ENCODE measurements around the gene SLC5A9.
"Not testable (repeated sequence)": the region's sequence is repeated elsewhere in the genome, so short reads cannot be mapped to it uniquely, and the experiment has no call there.

Gene SLC5A9
- 0 to 2.9 (median 0) reads per million in 17 experiments for total RNA-seq

DNA sequence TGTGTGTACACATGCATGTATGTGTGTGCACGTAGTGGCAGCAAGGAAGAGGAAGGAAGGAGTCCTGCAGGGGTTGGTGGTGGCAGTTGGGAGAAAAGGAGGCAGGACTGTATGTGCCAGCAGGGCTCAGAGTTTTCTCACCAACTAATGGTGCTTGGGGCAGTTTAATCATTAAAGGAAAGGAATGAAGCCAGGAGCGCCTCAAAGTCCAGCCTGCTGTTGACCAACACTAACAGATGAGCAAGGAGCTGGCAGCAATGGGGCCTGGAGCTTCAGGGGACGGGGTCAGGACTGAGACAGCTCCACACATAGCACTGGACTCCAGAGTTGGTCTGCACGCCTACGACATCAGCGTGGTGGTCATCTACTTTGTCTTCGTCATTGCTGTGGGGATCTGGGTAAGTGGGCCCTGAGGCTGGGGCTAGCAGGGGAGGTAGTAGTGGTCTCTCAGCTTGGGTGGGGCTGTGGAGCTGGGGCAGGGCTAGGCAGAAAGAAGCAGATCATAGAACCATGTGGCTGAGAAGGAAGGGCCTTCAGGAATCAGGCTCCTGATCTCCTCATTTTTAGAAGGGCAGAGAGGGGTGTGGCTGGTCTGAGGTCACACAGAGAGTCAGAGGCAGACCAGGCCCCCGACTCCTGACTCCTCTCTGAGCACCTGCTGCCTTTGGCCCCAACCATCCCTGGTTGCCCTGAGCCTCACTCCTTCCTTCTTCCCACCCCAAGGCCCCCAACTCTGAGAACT is at the start of gene SLC5A9:
Gene SLC5A9, plus strand, starts transcription at position 216 of the 742 bp plus-strand sequence. Its CDS starts 21 bp downstream, at position 237.
- no peak for DNase-seq

DNA sequence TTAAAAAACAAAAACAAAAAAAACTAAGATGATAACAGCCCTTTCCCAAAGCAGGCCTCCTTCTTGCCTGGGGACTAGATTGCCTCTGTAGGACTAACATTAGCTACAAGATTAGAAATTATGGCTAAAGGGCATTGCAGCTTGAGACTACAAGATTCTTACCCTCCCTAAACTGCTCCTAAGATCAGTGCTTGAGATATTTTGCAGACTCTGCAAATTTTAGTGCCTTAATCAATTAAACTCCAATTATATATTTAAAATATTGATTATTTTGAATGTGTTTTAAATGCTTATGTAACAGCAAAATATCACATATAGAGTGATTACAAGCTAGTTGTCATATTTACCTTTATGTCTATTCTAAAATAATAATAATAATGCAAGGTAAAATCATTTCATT is 47.4 kb upstream of the SLC5A9 start:
- no peak for DNase-seq

DNA sequence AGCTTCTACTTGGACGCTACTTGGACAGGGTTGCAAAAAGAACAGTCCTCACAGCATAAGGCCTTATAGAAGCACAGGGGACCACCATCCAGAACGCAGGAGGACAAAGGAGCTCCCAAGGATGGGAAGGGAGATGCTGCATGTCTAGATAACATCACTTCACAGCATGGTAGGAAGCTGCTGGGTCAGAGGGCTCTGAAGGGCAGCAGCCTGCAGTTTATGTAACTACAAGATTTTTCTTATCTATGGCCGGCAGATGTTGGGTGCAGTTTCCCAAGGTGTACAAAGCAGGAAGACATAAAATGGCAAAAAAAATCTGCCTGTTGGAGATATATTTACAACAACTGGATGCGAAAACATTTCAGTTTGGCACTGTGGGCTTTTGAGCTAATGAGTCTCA is 45.3 kb upstream of the SLC5A9 start:
- DNase-seq = no peak

GRCh38 chr1:48181669-48182367 is 40.7 kb upstream of the SLC5A9 start:
- DNase-seq = no peak

DNA sequence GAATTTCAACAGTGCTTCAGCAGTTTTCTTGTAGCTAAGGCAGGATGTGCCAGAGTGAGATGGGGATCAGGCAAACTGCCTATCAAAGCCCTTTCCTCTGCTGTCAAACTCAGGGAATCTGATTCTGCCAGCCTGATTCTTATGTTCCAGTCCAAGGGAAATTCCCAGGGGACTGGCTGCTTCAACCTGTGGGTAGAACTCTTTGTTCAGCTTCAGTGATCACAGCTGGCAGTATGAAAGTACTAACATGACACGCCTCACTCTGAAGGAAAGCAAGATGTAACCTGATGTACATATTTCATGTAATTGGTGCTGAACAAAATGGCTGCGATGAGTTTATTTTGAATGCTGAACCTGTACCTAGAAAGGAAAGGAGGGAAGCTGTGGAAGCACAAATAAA is 40.1 kb upstream of the SLC5A9 start:
- DNase-seq = no peak

DNA sequence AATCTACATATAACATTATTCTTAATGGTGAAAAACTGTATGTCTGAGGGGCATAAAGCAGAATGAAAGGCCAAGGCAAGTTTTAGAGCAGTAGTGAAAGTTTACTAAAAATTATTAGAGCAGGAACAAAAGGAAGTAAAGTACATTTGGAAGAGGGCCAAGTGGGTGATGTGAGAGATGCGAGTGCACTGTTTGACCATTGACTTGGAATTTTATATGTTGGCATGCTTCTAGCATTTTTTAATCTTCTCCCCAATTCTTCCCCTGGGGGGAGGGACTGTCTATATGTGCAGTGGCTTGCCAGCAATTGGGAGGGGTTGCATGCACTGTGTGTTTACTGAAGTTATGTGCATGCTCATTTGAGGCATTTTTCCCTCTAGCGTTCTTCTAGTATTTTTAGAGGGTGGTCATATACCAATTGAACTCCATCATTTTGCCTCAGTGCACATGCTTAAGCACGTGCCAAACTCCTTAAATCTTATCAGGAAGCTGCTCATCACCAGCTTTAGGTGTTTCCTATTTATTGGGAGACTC is 36.1 kb upstream of the SLC5A9 start:
- DNase-seq = no peak

DNA sequence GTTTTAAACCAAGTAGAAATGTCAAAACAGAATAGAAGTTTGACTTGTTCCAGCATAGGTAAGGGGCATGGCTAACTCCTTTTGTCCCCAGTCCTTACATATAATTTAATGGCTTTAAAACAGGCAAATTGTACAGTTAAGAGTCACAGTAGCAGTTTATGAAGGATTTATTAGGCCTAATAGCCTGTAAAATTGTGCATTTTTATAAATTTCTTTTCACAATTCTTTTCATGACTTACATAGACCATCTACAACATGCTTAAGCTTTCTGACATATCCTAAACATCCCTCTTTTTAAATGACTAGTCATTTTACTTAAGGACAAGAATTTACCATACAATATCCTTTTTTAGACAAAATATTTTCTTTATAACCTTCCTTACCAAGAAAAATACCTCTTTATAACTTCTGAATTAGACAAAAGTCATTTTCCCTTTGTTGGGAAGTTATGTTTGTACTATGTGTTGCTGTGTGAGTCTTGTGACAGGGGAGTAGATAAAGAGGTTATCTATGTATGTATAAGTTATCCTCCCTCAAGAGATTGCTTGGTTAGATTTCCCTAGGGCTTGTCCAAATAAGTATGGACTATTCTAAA is 34.5 kb upstream of the SLC5A9 start:
- DNase-seq = no peak

GRCh38 chr1:48190881-48191280 is 31.6 kb upstream of the SLC5A9 start:
- DNase-seq = no peak

DNA sequence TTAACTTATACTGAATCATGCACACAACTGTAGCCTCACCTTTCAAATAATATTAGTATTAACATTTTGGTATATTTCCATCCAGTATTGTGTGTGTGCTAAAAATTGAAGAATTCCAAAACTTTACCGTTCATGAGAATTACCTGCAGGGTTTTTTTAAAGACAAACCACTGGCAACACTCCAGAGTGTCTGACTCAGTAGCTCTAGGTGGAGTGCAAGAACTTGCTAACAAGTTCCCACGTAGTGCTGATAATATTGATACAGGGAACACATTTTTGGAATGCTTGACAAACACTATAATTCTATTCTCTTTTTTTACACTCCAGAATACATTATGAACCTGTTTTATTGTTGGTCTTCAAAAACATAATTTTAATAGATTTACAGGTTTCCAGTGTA is 27.7 kb upstream of the SLC5A9 start:
- no peak for DNase-seq

GRCh38 chr1:48196237-48196636 is 26.3 kb upstream of the SLC5A9 start:
- peak; percentile 42 to 69 (median 54) for DNase-seq

DNA sequence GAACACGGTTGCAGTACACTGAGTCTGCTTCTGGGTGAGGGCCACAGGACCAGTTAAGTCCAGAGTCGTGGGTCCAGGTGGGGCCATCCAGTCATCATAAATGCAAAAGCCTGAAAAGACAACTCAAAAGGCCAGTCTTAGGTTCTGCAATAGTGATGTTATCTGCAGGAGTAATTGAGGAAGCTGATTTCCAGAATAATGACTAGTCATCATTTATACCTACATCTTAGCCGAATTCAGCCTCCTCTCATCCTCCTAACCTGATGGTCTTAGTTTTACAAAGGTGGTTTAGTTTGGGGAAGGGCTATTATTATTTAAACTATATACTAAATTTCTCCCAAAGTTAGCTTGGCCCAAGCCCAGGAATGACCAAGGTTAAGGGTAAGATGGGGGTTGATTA is 23.5 kb upstream of the SLC5A9 start:
- no peak for DNase-seq

DNA sequence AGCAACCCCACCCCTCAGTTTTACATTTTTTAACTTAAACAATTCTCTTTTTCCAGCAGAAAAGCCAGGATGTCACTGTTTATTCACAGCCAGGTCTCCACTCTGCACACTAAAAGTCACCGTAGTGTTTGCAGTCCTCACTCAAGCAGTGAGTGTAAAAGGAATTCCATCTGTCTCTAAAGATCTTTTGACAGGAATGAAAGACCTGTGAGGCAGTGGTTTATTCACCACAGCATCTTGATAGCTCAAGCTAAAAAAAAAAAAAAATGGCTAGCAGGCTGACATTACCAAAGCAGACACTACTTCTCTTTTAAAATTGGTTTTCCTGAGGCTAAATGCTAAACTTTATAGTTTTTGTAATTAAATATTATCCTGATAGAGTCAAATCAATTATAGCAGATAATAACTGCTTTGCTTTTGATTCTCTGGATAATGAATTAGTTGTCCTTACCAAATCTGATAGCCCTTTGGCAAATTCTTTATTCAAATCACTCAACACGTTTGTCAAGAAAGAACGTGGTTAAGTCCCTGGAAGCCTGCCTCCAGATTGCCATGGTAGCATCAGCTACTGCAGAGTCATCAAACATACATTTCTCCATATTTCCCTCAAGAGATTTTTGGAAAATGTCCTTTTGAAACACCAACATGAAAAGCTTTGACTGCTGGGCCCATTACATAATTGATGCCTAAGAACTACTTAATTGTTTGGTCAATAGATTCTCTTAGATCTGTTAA is 22.2 kb upstream of the SLC5A9 start:
- DNase-seq = no peak

DNA sequence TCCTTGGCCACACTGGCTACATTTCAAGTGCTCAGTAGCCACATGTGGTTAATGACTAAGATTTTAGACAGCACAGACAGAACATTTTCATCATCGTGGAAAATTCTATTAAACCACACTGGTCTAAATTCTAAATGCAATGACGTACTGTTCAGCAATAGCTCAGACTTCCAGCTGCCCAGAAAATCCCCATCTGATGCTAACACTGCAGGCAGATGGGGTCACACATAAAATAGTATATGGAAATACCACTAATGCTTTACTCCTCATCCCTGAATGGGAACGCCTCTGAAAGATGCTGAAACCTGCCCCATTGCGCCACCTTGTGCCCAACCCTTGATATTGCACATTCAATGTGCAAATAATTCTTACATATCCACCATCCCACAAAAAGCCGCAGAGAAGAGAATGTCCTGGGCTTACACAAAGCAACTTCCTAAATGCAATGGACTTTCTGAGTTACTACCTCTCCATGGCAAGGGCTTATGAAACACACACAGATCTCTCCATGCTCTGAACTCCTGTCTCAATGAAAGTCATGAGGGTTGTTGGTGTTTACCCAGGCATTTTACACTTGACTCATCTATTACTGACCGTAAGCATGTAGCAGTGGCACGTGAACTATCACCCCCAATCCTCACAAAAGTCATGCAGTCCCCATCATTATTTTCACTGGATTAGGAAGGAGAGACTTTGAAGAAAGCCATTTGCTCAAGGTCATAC is 20.3 kb upstream of the SLC5A9 start:
- DNase-seq = peak; percentile 72 to 81 (median 78)

GRCh38 chr1:48203287-48203900 is 19.1 kb upstream of the SLC5A9 start:
- DNase-seq = peak; percentile 38 to 60 (median 44)

DNA sequence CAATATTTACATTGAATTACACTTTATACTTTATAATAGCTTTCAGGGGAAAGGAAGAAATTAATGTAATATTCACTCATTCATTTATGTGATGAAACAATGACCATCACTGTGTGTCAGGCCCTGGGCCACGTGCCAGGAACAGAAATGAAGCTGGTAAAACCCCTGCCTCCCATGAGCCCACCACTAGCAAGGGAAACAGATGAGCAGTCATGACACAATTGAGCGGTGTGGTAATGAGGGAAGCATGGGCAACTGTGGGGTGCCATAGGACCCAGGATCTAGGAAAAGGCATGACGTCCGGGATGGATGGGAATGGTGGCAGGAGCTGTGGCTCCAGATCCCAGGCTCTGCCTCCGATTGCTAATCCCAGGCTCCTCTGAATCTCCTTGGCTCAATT is 17.0 kb upstream of the SLC5A9 start:
- DNase-seq = no peak

DNA sequence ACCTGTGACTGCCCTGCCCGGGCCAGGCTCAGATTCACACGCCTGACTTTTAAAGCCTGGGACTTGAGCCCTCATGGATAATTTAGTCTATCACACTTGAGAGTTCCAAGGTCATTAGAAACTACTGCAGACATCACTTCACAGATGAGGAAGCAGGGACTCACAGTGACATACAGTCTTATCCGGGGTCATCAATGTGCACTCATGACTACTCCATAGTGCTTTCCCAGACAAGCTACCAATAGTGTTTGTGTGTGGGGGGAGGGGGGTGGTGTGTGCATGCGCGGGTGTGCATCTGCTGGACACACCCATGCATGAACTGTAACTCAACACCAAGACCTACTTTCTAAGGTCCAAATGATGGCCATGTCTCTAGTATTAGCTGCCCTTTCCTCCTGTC is 16.1 kb upstream of the SLC5A9 start:
- no peak for DNase-seq

- DNase-seq = no peak
Observed at GRCh38 chr1:48207131-48207530, 15.4 kb upstream of the SLC5A9 start.

GRCh38 chr1:48207536-48208075 is 14.9 kb upstream of the SLC5A9 start:
- no peak for DNase-seq

GRCh38 chr1:48208251-48208650 is 14.3 kb upstream of the SLC5A9 start:
- DNase-seq = no peak

DNA sequence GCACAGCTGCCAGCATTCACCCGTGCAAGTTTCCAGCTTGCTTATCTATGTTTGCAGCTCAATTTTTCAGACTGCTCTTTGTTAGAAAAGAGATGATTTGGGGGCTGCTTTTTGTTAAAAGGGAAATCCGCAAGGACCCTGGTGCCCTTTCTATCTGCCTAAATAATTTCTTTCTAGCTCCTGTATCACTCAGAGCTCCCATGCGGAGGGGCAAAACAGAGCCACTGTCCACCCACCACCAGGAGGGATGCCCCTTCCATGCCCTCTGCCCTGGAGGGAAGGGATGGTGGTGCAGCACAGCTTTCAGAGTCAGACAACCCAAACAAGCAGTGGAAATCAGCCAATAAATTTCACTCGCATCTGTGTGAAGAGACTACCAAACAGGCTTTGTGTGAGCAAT is 13.9 kb upstream of the SLC5A9 start:
- DNase-seq = no peak

DNA sequence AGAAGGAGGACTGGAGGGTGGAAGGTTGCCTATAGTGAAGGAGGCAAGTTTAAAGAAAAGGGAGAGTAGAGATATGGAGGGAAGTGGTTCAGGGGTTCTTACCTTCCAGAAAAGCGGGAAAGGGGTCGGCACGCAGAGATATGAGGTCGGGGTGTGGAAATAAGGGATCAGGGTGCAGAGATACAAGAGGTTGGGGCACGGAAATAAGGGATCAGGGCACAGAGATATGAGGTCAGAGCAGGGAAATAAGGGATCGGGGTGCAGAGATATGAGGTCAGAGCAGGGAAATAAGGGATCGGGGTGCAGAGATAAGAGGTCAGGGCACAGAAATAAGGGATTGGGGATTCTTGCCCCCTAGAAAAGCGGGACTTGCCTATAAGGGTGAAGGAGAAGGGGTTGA is 9.1 kb upstream of the SLC5A9 start:
- not testable (repeated sequence) for DNase-seq
